A673 (cell line): Measurements from ENCODE around the gene ATP2B3.

Experiments
- CTCF ChIP-seq: fragments of 300-800, 200-600 bp; sonication (generic); conservative IDR thresholded peaks from 2 replicates; pipeline ENCODE4 v1.5.1; 2017; ENCODE audit warnings: low read depth, mild to moderate bottlenecking, antibody characterized with exemption, low read length, moderate library complexity, mixed read lengths
- EZH2 ChIP-seq: fragments of 200-600 bp; sonication (generic); IDR thresholded peaks from 2 replicates; pipeline ENCODE4 v1.6.1; 2017; ENCODE audit warnings: borderline replicate concordance, low read depth, mild to moderate bottlenecking, mixed read lengths, antibody characterized with exemption, low read length; ENCODE audit not compliant: poor library complexity, severe bottlenecking

- TF ChIP-seq CTCF (no peak), EZH2 (no peak)
Measured at GRCh38 chrX:153517946-153518834, 748 bp downstream of the ATP2B3 start.
